Mesenteric fat pad (tissue), 1 donor: ENCODE results near the gene RDM1. TPM values are rescaled to one million over a fixed set of nuclear protein-coding genes. Genes with fewer than 3 reads are reported as not detected.
A peak's percentile ranks its signal among the peaks of the same experiment; 100 is the strongest.
"Not testable (repeated sequence)": the region's sequence is repeated elsewhere in the genome, so short reads cannot be mapped to it uniquely, and the experiment has no call there.

Experiments used
- DNase-seq: peaks from one replicate; pipeline ENCODE4 v3.0.0-alpha.2; 2020; ENCODE audit warnings: low spot score
- long read RNA-seq: library from polyadenylated mRNA; unstranded; transcript quantifications from one replicate; pipeline ENCODE4 v2.0.0, GENCODE V29; 2020
- total RNA-seq: library from RNA; stranded (reverse); fragmentation: NEBNext Ultra II Directional; extraction: Animal tissue kit (Norgen Biotek cat#: 25700); gene quantifications from one replicate; pipeline ENCODE4 v1.2.1, GENCODE V29; 2021
- donor health status: DM: yes; HTN: yes; CAD: no.

RDM1 gene, protein sequence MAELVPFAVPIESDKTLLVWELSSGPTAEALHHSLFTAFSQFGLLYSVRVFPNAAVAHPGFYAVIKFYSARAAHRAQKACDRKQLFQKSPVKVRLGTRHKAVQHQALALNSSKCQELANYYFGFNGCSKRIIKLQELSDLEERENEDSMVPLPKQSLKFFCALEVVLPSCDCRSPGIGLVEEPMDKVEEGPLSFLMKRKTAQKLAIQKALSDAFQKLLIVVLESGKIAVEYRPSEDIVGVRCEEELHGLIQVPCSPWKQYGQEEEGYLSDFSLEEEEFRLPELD
- total RNA-seq = not detected
- long read RNA-seq = 0 reads

DNA sequence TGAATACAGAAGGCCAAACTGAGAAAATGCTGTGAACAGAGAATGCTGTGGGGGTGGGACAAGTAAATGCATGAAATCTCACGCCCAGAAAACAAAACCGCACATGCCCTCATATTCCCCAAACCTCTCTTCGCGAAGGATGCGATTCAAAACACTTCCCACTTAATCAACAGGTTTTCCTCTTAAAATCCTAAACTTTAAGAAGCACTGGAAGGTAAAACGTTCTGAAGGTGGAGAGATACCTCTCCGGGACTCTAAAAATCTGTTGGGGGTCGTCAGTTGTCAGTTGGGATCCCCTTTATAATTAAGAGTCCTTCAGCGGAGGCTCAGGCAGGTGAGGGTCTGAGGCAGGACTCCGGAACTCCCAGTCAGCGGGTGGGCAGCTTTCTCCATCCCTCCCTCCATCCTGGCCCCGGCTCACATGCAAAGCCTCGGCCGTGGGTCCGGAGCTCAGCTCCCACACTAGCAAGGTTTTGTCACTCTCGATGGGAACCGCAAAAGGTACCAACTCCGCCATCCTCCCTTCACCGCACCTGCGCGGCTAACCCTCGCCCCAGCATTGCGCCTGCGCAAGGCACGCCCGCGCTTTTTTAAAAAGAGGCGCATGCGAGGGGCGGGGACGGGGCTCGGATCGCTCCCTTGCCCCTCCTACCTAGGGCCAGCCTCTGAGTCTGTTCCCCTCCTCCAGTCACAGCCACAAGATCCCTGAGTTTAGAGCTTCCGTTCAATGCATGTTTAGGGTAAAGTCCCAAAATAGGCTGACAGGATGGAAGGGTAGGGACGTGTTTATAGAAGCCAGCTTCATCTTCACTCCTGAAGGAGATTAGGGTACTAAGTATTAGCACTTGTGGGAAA lies at the start of gene RDM1:
TSS of gene RDM1 (minus strand) at position 563 of the 855 bp plus-strand sequence. CDS start at position 517, 46 bp downstream.
- DNase-seq = no peak

DNA sequence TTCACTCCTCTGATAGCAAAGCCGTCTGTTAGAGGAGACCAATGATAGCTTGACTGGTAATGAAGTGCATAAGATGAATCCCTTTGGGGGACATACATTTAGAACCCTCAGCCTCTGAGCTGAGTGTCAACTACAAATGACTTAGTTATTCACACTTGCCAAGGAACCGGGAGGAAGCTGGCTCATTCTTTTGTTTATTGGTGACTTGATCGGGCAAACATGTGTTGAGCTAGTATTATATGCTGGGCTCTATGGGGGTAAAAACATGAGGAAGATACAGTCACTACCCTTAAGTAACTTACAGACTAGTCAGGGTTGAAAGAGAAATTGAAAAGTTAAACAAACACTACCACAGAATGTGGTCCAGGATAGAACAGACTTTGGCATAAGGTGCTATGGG lies 47.8 kb upstream of the RDM1 start:
- DNase-seq = no peak

DNA sequence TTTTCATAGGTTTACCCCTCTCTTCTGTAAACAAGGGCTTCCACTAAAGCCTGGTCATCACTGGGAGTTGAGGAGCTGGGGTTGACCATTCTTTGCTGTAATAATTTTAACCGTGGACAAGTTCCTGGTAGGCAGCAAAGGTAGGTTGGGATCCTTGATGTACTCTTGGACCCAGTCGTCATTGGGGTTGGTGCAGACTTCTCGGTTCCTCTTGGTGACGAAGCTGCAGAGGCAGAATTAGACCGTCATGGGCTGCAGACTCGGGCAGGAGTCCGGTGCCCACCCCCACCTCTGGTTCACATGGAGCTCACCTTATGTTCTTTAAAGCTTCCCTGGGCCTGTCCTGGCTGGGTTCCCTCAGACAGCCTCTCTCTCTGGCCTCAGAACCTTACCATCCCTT lies 46.9 kb upstream of the RDM1 start:
- DNase-seq = peak; percentile 68

DNA sequence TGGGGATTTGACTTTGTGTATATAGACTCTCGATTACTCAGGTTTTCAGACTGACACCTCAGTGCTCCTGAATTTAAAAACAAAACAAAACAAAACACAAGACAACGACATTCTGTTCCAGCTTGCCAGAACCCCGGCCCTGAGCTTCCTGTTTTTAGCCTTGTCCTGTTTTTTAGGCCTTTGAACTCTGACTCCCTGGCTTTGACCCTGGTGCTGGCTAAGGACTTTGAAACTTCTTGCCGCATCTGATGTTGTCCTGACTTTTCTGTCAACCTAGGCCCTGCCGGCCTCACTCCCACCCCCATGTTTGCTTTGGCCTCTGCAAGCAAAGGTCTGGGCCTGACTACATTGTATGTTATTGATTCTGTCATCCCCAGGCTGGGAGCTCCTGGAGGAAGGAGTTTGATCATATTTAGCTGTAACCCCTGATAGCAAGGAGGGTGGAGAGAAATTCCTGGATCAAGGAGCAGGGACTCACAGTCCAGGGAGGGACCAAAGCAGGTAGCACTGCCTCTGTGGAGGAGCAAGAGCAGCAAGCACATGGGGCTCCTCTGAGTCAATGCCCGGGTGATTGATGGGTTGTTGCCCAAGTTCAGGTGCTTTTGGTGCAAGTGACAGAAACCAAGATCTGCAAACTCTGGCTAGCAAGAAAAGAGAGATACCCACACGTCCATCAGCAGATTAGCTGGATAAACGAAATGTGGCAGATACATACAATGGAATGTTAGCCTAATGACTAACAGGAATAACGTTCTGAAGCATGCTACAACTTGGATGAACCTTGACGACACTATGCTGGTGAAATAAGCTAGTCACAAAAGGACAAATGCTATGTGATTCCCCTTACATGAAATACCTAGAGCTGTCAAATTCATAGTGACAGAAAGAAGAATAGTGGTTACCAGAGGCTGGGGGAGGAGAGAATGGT lies 43.0 kb upstream of the RDM1 start:
- DNase-seq = no peak

DNA sequence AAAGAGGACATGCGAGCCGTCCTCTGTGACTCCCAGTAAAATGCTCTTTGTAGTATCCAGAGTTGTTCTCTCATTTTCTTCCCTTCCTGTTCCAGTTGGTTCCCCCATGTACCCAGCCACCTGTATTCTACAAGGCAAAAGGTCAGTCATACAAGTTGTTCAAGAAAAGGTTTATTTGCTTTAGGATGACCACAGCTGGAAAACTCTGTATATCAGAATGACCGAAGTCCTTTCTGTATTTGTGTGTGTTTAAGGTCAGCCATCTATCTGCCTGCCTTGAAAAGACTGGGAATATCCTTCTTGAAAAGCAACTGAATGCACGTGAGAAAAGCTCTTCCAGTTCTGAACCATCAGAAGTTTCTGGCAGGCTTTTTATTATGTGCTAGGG lies 42.4 kb upstream of the RDM1 start:
- DNase-seq = no peak

DNA sequence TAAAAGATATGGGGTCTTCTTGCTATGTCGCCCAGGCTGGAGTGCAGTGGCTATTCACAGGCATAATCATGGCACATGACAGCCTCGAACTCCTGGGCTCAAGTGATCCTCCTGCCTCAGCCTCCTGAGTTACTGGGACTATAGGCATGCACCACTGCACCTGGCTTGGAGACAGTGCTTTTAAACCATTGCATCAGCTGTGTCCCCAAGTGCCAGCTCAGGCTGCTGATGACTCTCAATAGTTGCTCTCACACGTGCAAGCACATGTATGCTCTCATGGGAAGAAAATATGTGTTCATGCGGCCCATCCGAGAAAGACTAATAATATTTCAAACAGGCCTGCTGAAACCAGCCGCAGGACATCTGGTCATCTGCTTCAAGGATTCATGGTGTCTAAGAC lies 42.0 kb upstream of the RDM1 start:
- no peak for DNase-seq

DNA sequence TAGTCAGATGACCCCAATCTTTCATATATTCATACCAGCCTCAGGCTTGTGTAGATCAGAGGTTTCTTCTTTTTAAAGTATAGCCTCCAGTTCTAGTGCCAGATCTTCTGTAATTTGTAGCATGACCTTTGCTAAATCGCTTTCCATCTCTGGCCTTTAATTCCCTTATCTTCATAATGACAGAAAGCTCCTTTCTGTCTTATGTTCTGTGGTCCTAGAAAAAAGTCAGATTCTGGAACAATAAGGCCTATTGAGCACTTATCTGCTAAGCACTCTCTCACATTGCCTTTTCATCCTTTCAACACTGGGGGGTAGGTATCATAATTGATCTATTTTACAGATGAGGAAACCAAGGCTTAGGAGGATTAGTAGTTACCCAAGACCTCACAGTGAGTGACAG lies 41.5 kb upstream of the RDM1 start:
- no peak for DNase-seq

DNA sequence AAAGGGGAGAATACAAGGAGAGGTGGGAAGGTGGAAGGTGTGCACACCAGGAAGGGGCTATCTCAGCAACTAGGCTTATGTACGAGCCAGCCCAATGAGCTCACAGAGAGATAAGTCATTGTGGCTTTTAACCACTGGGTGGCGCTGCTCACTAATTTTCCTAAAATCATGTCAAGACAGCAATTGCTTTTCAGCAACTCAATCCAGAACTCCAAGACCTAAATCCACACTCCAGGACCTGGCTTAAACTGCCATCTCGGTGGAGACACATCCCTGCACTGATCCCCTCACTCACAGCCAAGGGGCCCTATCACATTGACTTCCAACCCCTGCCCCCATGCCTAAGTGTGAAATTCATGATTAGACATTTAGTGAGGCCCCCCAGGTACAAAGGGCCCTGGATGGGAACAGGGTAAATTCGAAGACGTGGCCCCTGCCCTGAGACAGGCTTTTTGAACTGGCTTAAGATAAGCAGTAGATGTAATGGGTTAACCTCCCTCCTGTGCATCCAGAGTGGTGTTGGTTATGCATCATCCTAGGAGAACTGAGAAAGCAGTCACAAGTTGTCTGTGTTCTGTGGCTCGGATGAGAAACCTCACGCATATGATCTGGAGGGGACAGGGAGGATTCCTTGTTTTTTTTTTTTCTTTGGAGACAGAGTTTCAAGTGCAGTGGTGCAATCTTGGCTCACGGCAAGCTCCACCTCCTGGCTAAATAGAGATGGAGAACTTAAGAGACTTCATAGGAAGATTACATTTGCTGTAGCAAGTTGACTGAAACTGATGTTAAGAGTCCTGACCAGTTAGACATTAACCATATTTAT lies 39.2 kb upstream of the RDM1 start:
- DNase-seq = no peak

DNA sequence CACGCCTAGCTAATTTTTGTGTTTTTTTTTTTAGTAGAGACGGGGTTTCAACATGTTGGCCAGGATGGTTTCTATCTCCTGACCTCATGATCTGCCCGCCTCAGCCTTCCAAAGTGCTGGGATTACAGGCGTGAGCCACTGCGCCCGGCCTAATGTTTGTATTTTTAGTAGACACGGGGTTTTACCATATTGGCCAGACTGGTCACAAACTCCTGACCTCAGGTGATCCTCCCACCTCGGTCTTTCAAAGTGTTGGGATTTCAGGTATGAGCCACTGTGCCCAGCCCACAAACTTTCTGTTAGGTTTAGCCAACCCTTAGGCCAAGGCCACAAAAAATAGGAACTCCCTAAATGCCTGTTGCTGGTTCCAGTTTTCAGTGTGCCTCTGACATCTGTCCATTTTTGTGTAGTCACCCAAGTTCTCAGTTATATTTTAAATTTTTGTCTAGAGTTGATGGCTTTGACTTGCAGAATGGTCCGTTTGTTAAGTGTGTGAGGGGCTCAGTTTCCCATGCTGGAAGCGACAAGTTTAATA lies 38.0 kb upstream of the RDM1 start:
- no peak for DNase-seq

DNA sequence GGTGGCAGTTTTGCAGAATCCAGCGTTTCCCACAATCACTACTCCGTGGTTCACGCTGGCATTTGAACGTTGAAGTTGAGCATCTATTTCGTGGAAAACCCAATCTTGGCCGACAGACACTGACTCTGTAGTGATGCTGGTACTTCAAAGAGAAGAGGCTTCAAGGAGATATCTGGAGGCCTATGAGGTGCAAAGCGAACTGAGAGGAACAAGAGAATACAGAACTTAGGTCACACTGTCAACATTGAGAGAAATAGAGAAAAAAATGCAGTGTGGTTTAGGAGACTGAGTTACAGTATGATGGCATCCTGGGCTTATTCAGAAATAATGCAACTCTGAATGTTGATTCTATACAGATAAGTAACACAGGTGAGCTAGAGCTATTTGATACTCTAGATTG lies 34.7 kb upstream of the RDM1 start:
- DNase-seq = no peak

DNA sequence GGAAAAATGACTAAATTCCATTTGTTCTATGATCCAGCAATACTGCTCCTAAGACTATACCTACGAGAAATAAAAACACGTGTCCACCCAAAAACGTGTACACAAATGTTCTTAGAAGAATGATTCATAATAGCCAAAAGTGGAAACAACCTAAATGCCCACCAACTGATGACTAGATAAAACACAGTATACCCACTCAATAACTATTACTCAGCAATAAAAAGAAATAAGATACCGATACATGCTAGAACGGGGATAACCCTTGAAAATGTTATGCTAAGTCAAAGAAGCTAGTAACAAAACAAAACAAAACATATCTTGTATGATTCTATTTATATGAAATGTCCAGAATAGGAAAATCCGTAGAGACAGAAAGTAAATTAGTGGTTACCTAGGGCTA lies 33.1 kb upstream of the RDM1 start:
- no peak for DNase-seq

DNA sequence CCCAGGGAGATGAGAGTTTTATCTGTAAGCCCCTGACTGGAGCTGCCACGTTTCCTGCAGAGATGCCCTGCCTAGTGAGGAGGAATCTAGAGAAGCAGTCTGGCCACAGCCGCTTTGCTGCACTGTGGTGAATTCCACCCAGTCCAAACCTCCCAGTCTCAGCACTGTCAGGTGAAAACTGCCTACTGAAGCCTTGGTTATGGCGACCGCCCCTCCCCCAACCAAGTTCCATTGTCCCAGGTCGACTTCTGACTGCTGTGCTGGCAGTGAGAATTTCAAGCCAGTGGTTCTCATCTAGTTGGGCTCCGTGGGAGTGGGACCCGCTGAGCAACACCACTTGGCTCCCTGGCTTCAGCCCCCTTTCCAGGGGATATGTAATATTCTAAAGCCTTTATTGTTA lies 23.1 kb upstream of the RDM1 start:
- no peak for DNase-seq

DNA sequence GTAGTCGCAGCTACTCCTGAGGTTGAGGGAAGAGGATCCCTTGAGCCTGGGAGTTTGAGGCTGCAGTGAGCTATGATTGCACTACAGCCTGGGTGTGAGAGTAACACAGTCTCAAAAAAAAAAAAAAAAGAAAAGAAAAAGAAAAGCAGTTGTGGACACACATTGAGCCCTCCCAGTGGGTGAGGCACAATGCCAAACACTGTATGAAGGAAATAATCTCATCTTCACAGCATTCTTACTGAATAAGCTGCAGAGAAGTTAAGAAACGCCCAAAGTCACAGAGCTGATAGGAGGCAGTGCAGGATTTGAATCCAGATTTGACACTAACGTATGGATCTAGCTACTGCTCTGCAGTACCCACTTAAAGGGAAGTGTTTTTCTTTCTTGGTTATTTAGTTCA lies 18.8 kb upstream of the RDM1 start:
- no peak for DNase-seq

DNA sequence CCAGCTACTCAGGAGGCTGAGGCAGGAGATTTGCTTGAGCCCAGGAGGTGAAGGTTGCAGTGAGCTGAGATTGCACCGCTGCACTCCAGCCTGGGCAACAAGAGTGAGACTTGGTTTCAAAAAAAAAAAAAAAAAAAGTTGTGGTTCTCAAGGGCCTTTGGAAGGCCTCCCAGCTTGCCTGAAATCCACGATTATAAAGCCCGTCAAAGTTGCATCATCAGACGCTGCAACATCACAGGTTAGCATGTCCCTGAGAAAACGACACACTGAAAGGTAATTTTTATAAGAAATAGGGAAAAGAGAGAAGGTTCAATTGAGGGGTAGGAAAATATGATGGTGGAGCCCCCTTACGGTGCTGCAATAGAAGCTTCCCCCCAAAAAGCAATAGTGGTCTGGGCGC lies 17.5 kb upstream of the RDM1 start:
- no peak for DNase-seq

DNA sequence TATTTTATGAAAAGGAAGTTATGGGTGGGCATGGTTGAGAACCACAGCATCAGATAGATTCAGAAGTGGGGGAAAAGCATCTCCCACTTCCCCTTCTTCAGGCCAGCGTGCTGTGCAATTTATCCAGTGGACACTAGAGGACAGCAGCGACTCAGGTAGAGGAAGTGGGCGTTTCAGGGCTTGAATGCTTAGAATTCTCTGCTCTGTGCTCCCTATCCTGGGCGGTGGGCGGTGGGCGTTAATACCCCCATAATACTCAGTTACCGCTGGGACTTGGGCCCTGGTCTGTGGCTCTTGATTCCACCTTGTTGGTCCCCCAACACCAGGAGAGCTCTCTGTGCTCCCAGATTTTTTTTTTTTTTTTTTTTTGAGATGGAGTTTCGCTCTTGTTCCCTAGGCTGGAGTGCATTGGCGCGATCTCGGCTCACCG lies 16.6 kb upstream of the RDM1 start:
- no peak for DNase-seq

DNA sequence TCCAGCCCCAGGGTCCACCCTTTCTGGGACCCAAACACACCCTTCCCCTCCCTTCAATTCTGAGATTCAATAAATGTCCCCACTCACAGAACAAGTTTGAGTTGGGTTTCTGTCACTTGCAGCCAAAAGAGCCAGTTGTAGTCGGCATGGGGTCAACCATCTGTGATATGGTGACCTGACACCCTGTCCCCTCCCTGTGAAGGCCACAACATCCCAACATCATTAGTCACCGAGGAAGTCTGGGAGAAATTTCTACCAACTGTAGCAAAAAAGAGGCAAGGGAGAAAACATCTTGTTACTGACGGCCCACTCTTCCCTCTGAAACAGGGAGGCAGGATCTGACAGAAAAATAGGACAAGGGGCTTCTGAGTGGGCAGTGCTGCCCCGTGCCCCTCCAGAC lies 13.6 kb upstream of the RDM1 start:
- no peak for DNase-seq

DNA sequence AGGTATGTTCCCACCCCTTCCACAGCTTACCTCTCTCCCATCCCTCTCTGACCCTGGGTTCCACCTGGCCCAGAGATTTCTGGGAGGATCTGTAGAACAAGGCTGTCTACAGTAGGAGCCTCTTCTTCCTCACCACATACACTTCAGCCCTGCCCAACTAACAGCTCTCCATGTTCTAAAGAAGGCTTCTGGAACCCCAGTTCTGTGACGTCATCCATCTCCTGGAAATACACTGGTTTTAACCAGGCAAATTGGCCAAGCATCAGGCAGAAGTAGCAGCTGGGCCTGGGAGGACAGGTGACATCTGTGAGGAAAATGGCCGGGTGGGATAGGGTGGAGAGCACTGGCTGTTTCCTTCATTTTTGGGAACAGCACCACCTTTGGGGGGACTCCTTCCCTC lies 13.0 kb upstream of the RDM1 start, which contains the start of gene LYZL6:
TSS of gene LYZL6 (minus strand) at position 177 of the 400 bp plus-strand sequence. CDS start 4,357 bp downstream, outside the sequence.
- DNase-seq = no peak

DNA sequence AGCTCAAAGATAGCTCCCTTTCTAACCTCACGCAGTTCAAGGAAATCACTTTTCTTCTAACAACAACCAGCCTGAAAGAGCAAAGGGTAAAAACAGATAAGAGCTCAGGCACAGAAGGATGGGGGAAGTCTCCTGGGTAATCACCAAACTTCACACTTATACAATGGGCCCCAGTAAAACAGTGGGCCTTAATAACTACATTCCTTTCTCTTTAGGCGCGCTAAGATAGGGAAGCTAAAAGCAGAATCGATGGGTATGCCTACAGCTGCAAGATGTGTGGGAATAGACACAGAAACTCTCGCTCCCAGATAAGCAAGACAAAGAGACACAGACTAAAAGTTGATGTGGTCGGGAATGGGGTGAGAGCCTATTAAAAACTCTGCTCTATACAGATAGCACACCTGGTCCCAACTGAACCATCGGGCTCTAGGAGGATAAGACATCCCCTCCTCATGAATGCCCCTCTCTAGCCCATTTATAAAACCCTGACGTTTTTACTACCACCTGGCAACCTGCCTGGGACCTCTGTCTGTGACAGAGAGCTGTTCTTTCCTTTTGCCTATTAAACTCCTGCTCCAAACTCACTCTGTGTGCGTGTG lies 12.1 kb upstream of the RDM1 start:
- no peak for DNase-seq

DNA sequence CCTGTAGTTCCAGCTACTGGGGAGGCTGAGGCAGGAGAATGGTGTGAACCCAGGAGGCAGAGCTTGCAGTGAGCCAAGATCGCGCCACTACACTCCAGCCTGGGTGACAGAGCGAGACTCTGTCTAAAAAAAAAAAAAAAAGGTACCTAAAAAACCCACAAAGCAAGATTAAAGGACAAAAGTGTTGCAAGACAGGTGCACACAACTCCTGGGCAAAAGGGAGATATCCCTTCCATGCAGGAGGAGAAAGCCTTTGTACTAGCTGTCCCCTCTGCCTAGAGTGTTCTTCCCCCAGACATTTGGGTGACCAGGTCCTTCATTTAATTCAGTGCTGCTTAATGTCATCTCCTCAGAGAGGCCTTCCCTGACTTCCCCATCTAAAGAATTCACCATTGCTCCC lies 7.9 kb upstream of the RDM1 start:
- not testable (repeated sequence) for DNase-seq

DNA sequence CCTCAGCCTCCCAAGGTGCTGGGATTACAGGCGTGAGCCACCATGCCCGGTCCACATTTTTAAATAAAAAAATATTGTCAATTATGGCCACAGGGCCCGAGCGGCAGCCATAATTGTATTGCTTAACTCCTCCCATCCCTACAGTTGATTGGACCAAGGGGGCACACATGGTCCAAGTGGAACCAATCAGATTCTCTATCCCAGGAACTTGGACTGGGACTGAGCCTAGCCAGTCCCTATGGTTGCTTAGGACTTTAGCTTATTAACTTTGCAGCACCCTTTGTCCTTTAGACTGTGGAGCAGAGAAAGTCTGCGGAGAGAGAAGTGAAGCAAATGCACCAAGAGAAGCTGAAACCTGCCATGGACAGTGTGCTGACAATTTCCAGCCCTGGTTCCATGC lies 5.5 kb upstream of the RDM1 start:
- no peak for DNase-seq
